LHCN-M2 (cell line): Measurements from ENCODE around the gene PDGFD. TPM values are rescaled to one million over a fixed set of nuclear protein-coding genes. Genes with fewer than 3 reads are reported as not detected.
A peak's percentile ranks its signal among the peaks of the same experiment; 100 is the strongest.

Source experiments
- DNase-seq: peaks from one replicate; pipeline ENCODE4 v3.0.0-alpha.2; 2012; ENCODE audit warnings: low read depth
- polyA plus RNA-seq: library from polyadenylated mRNA; unstranded; fragments of >200 nt; gene quantifications from one replicate; pipeline ENCODE4 v1.2.1, GENCODE V29; 2012; ENCODE audit warnings: missing spikeins
- total RNA-seq: library from RNA; depleted of rRNA; stranded (reverse); fragments of >200 nt; gene quantifications from 2 replicates; pipeline ENCODE4 v1.2.3, GENCODE V29; 2014; rRNA removed

Gene PDGFD
- total RNA-seq, result under 0.01 TPM in 1 of 2 replicates, not detected in the other
- 0.01 TPM for polyA plus RNA-seq

GRCh38 chr11:104164028-104164520, at the start of gene PDGFD:
Gene PDGFD (minus strand): TSS chr11:104164147.
- DNase-seq, result peak; percentile 14

- no peak for DNase-seq
Observed at GRCh38 chr11:104206936-104207335, 43.0 kb upstream of the PDGFD start.

DNA sequence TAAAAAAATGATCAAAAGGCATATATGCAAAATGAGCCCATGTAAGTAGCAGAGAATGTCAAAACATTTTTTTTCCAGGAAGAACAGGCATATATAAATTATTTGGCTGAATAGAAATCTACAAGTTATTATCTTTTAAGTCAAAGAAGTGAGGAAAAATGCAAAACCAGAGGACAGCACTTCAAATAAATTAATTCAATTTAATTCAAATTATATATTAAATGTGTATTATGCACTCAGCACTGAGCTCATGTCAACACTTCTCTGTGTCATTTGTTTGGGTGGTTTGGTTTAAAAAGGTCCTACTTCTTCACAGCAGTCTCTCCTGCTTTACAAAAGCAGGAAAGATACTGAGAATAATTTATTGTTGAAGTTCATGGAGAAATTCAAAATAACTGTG, 41.9 kb upstream of the PDGFD start:
- DNase-seq, result no peak

DNA sequence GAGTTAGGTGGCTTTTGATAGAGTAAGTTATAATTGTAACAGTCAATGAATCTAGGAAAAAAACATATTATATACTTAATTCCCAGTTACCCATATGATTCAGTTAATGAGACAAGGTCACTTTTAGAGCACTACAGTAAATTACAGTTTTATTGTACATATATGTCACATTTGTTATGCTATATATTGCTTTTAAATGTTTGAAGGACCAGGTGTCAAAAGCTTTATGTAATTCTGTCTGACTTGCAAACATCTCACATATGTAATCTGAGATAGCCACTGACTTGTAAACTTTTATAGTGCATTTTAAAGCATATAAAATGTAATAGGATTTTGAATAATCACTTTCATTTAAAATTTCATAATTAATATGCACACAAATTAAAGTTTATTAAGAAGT, 36.7 kb upstream of the PDGFD start:
- DNase-seq, result no peak

GRCh38 chr11:104199053-104199452, 35.1 kb upstream of the PDGFD start:
- DNase-seq, result no peak

DNA sequence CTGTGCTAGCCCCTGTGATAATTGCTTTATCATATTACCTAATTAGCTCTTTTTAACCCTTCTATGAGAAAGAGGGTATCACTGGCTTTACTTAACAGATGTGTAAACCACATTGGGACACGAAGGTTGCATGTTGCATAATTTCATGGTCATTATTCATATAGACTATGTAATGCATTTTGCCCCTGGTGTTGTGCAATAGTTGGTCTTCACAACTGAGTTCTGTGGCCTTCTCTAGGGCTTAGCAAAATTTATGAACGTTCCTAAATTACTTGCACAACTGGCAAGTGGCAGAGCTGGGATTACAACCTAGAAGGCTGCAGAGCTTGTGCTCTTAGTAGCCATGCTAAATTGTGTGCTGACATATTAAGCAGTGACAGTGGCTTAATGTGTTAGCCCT, 34.6 kb upstream of the PDGFD start:
- DNase-seq, result peak; percentile 2

DNA sequence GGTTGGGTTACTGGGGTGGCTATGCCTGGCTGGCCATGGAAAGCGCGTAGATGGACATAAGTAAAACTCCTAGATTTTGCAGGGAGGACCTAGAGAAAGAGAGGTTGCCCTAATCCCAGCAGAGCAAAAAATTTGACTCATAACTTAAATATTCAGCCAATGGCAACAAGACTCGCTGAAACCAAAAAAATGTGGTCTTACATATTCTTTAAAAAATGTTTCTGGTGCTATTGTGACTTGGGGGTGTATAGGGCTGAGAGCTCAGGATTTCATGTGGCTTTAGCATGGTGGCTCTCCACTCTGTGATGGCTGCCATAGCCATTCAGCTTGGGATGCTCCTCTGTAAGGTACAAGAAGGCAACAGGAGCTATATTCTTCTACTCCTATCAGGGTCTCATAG, 27.2 kb upstream of the PDGFD start:
- peak; percentile 1 for DNase-seq

GRCh38 chr11:104183593-104183992, 19.6 kb upstream of the PDGFD start:
- DNase-seq, result no peak

- no peak for DNase-seq
Observed at GRCh38 chr11:104175769-104176168, 11.8 kb upstream of the PDGFD start.

DNA sequence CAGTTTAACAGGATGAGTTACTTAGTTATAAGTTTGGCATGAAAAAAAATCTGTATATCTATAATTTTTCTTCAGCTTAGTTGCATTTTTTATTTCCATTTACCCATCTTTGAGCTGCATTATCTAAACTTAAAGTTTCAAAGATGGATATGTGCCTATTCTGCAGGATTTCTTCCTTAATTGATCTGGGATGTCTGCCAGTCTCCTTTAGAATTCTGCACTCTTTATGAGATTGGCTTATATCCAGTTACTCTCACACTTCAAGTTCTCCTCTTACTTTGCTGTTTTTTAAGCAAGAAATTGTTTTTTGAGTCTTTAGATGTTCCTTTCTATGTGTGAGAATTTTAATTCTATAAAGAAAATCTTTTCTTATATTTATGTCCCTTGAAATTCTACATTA, 5.1 kb upstream of the PDGFD start:
- DNase-seq, result no peak

DNA sequence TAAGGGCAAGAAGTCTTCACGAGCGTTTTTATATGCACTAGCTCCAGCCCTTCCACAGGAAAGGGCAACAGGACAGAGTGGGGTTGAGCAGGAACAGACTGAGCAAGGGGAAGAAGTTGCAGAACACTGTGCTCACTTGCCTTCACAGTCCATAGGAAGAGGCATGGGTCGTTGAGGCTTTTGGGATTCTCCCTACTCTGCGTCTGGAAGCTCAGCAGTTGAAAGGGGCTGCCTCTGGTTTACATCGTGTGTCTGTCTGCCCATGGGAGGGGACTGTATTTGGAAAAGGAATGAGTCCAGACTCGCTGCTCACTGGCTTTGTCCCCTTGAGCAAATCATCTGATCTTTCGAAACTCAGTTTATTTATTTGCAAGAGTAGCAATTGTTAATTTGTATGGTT, 1.1 kb upstream of the PDGFD start:
- DNase-seq, result no peak

- DNase-seq, result peak; percentile 5
Observed at GRCh38 chr11:104163100-104164027, 583 bp downstream of the PDGFD start.

GRCh38 chr11:104161751-104162450, 2.0 kb downstream of the PDGFD start:
- peak; percentile 4 for DNase-seq

DNA sequence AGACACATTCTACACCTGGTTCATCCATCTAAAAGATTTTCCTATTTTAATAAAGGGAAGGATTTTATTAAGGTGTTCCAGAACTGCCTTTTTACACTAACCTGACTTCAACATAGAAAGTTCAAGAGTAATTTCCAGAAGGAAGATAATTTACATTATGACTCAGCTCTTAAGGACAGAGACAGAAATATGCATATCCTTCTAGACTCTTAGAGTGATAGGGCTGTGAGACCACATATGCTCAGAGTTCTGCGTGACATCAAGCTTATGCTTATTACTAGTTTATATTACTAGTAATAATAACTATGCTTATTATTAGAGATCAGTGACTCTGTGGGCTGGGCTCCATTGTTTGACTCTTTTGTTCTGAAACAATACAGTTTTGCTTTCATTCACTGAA, 4.6 kb downstream of the PDGFD start:
- no peak for DNase-seq

DNA sequence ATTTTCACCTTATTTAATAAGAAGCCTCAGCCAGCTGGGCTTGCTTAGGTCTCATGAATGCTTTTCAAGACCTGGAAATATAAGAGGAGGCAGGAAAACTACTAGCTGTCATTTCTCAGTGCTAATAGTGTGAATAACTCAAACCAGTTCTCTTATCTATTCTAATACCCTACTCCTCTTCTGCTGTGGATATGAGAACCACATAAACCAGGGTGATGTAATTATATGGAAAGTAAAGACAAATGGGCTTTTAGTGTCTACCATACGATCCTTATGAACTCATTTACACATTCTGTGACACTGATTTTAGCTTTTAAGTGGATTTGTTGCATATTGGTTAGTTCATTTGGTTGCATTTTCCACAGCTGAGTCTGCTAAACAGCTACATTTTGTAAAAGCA, 8.6 kb downstream of the PDGFD start:
- DNase-seq, result no peak

- DNase-seq, result no peak
Observed at GRCh38 chr11:104154296-104154695, 9.7 kb downstream of the PDGFD start.

DNA sequence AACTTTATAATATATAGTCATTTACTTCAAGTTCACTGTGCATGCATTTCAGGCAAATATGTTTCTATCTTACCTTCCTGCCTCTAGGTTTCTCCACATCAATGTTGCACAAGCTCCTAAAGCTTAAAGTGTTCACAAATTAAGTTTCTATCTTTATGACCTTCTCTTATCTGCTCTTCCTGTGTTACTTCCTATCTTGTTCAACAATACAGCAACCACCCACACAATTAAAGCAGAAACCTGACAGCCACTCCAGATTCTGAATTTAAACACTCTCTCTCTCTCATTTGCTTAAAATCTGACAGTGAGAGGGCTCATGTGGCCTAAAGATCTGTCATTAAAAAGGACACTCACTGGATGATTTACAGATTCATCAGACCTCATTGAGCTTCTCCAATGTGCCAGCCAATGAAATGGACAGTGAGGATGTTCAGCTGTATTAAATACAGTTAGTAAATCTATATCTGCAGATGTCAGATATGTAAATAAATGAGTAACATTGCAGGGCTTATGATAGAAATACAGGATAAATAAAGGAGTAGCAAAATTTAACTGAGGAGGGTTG, 10.9 kb downstream of the PDGFD start:
- DNase-seq, result no peak

DNA sequence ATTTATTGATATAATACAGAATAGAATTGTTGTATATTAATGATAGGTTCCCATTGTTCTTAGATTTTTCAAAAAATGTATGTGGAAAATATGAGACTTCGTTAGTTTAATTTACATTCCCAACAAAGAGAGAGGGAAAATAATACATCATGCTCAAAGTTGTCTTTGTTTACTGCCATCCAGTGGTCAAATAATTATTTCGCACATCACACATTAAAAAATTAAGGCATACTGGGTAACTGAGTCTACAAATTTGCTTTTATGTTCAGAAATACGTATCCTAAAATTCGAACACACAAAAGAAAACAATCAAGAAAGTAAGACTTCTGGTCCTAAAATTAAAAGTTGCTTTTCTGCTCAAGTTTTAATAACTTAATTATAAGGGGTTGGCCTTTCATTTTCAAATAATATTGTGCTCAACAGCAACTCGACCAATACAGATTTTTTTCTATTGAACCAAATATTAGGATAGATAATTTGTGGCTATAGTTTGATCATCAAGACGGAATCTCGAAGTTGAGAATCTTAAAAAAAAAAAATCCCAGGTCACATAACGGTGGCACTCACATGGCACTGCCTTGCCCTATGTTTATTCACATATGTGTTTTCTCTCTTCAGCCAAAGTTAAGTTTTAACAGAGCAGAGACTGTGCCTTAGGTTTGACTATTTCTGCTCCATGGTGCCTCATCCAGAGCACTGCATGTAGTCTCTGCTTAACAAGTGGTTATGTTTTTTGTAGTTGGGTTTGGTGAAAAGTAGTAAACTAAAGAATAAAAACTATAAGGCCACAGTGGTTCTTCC, 12.3 kb downstream of the PDGFD start:
- DNase-seq, result peak; percentile 8

GRCh38 chr11:104148706-104149105, 15.2 kb downstream of the PDGFD start:
- no peak for DNase-seq

DNA sequence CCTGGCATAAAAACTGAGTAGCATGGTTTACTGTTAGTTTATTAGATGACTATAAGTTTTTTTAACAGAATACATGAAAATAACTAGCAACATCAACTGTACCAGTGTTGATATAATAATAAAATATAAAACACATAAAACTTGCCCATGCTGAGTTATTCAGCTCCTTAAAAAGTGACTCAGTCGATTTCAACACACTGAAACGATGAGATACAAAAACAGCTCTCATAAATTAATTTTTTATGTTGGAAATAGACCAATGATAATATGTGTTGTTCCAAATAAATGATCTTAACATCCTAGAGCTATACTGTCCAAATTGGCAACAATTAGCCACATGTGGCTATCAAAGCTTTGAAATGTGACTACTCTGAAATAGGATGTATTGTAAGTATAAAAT, 15.9 kb downstream of the PDGFD start:
- DNase-seq, result peak; percentile 30

DNA sequence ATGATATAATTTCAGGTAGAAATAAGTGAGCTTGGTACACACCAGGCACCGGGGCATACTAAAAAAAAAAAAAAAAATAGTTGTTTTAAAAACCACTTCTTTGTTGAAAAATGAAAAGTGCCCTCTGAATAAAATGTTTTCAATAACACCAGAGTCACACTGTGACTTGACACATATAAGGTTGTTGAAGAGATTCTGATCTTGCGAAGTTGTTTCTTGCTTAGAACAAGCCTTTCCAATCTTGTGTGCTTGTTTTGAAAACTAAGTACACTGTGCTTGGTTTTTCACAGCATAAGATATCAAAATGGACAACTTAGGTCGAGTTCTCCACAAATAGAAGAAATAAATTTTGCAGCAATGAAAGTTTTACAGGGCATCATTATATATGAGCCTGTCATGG, 17.0 kb downstream of the PDGFD start:
- DNase-seq, result no peak
